ENCODE measurements around the gene ZBTB20. TPM values are rescaled to one million over a fixed set of nuclear protein-coding genes. Genes with fewer than 3 reads are reported as not detected.

The ZBTB20 gene
- total RNA-seq, 1 donor from 2014 or later = 28.5 TPM

DNA sequence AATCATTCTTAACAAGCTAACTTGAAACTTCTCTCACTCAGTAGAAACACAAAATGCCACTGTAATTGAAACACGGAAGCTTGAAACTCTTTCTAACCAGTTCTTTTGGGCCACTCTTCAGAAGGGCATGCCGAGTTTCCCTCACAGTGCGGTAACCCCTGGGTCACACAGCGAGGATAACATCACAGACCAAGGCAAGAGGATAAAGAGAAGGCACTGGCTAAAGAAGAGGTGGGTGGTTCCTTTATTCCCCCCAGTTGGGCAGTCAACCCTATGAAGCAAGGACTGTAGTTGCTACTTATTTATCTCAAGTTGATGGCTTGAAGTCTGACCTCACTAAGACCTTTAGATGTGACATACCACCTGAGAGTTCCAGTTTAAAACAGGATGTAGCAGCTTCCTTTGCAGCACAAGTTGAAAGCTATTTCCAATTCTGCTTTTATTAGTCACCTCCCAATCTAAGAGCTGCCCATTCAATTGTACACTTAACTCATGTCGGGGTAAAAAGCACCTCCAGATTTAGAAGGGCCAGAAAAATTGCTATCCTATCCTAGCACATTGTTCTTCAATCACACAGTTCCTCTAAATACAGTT, 580.8 kb downstream of the ZBTB20 start:
- DNase-seq (ENCODE audit: extremely low read depth, low read depth, low spot score) = no peak

DNA sequence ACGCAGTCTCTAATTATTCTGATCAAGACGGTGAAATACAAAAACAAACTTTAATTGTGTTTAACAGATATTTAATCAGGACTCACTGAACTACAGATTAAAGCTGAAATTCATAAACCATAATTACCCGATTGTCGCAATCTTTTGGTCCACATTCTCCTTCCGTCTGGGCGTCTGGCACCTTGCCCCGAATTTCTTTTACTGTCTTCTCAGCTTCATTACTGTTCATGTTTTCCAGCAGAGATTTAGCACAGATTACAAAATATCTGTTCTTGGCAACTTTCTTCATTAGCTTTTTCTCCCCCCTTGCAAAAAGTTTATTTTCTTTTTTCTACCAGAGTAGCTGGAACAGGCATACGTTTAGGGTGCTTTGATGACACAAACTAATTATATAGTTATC, 581.9 kb downstream of the ZBTB20 start:
- DNase-seq (ENCODE audit: extremely low read depth, low read depth, low spot score) = no peak

DNA sequence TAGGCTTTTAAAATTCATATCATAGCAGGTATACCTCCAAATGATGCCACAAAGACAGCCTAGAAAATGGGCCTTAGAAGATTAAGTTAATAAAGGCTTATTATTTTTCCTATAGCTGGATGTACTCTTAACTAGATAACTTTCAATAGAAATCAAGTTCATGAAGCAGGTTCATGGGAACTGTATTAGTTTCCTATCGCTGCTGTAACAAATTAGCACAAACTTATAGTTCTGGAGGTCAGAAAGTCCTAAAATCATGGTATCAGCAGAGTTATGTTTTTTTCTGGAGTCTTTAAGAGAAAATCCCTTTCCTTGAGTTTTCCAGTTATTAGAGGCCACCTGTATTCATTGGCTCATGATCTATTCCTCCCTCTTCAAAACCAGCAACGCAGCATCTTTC, 583.4 kb downstream of the ZBTB20 start:
- no peak for DNase-seq (ENCODE audit: extremely low read depth, low read depth, low spot score)

DNA sequence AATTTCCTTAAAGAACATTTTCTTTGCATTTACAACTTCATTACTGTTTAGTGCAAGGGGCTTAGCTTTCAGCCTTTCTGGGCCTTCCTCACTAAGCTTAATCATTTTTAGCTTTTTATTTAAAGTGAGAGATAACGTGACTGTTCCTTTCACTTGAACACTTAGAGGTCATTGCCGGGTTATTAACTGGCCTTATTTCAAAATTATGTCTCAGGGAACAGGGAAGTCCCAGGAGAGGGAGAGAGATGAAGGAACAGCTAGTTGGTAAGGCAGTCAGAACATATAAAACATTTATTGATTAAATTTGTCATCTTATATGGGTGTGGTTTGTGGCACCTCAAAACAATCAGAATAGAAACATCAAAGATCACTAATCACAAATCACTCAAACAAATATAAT, 584.5 kb downstream of the ZBTB20 start:
- no peak for DNase-seq (ENCODE audit: extremely low read depth, low read depth, low spot score)

GRCh38 chr3:114558271-114558670, 588.8 kb downstream of the ZBTB20 start:
- no peak for DNase-seq (ENCODE audit: extremely low read depth, low read depth, low spot score)

DNA sequence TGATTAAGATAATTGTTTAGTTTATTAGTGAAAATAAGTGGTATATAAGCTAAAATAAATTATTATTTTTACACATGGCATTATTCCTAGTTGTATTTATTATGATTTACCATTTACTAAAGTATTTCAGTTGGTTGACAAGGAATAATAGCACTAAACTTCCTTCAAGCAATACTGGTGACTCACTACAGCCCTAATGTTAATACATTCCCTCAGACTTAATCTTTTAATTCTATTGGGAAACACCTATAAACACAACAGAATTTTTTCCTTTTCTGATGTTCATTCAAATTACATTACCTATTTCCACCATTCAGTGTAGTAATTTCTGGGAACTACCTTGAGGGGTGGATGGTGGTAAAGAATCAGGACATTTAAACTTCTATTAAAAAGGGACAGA, 589.3 kb downstream of the ZBTB20 start:
- no peak for DNase-seq (ENCODE audit: extremely low read depth, low read depth, low spot score)

- DNase-seq (ENCODE audit: extremely low read depth, low read depth, low spot score) = no peak
Observed at GRCh38 chr3:114556657-114557213, 590.4 kb downstream of the ZBTB20 start.

DNA sequence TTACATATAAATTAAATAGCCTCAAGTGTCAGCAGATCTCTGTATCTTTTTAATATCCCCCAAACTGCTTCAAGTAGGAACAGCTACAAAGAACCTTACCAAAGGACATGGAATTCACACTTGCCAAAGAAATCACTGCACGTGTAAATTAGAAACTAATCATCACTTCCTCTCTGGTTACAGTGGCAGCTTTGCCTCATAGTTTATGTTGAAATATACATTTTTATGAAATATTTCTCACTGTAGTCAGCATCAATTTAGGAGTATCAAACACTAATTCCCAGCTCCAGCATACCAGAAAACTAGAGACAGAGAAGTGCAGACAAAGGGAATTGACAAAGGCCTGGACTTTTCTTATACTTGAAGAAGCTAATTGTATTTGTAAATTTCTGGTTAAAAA, 592.4 kb downstream of the ZBTB20 start:
- DNase-seq (ENCODE audit: extremely low read depth, low read depth, low spot score) = no peak

DNA sequence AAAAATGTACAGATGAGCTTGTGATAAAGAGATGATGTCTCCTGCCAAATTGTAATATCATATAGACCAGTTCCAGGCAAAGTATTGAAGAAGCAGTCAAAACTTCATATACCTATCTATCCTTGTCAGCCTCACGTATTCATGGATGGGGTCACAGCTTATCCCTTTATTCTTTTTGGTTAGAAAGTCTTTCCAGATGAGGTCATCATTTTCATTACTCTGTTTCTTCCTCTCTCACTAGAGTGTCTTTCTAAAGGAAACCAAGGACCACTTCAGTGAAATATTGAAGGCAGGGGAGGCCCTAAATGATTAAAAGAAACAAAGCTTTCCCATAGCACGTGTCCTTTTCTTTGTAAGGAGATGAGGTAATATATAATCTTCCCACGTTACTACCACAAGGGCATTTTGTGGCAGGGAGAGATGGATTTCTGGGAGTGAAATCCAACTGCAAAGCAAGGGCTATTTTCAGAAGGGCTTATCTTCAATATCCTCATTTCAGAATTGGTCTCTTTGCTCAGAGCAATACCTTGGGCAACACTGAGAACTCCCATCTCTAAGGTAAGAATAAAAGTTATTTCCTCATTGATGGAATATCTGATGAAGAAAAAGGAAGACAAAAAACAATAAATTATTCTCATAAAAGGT, 593.0 kb downstream of the ZBTB20 start:
- no peak for DNase-seq (ENCODE audit: extremely low read depth, low read depth, low spot score)

DNA sequence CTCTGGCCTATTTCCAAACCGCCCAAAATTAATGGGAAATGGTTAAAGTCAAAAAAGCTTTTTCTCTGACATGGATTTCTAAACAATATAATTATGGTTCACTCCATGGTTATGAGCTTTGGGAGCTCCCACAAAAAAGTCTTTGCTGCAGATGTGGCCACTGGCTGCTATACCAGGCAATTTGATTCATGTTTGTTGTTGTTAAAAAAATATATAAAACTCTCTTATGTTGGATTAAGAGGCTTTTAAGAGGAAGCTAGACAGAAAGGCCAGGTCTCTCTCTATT, 594.6 kb downstream of the ZBTB20 start:
- DNase-seq (ENCODE audit: extremely low read depth, low read depth, low spot score) = no peak

GRCh38 chr3:114551770-114552526, 595.1 kb downstream of the ZBTB20 start:
- no peak for DNase-seq (ENCODE audit: extremely low read depth, low read depth, low spot score)

GRCh38 chr3:114550165-114550564, 596.9 kb downstream of the ZBTB20 start:
- no peak for DNase-seq (ENCODE audit: extremely low read depth, low read depth, low spot score)

DNA sequence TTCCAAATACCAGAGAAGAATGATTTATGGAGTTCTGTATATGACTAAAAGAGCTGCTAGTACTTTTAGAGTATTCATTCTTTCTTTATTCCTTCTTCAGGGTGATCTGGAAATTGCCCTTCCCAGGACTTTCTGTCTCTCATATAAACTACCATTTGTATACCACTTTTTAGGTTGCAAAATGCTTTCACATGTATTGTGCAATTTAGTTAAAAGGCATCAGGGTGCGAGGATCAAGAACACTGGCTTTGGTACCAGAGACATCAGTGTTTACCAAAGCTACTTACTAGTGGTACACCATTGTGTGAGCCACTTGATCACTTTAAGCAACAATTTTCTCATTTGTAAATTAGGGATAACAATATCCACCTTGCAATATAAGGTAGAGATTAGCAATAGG, 601.9 kb downstream of the ZBTB20 start:
- DNase-seq (ENCODE audit: extremely low read depth, low read depth, low spot score) = no peak

DNA sequence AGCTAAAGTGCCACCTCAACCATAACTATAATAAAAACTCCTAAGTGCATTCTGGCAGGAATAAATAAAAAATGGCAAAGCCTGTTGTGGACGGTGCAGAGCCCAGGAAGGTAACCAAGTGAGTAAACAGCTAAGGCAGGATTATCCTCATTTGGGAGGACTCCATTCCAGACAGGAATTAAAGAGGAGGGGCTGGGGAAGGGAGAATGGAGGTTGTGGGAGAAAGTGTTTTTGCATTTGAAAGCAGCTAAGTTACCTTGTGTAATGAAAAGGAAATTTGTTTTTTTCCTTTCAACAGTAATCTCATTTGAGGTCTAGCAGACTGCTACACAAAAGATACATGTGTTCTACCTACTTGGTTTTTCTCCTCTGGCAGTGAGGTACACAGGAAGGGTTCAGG, 604.7 kb downstream of the ZBTB20 start:
- DNase-seq (ENCODE audit: extremely low read depth, low read depth, low spot score) = no peak

DNA sequence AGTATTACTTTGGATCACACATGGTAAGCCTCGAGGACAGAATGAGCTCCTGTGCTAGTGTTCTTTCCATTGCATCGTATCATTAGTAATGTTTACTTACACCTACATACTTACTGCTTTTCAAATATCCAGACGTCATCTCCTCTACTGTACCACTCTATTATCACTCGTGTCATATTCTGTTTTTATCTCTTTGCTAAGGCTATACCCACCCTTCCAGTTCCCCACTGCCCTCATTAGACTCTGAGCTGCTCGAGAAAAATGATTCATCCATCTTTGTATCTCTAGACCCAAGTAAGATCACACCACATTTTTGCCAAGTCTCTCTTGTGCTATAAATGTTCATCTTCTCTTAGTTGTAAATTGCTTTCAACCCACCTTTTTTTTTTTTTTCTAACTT, 607.6 kb downstream of the ZBTB20 start:
- no peak for DNase-seq (ENCODE audit: extremely low read depth, low read depth, low spot score)

- DNase-seq (ENCODE audit: extremely low read depth, low read depth, low spot score) = no peak
Observed at GRCh38 chr3:114538211-114538610, 608.9 kb downstream of the ZBTB20 start.

GRCh38 chr3:114528517-114528916, 618.6 kb downstream of the ZBTB20 start:
- DNase-seq (ENCODE audit: extremely low read depth, low read depth, low spot score) = no peak

- DNase-seq (ENCODE audit: extremely low read depth, low read depth, low spot score) = no peak
Observed at GRCh38 chr3:114527036-114527644, 619.9 kb downstream of the ZBTB20 start.

- DNase-seq (ENCODE audit: extremely low read depth, low read depth, low spot score) = no peak
Observed at GRCh38 chr3:114525278-114525677, 621.8 kb downstream of the ZBTB20 start.

GRCh38 chr3:114519415-114519814, 627.7 kb downstream of the ZBTB20 start:
- DNase-seq (ENCODE audit: extremely low read depth, low read depth, low spot score) = no peak

DNA sequence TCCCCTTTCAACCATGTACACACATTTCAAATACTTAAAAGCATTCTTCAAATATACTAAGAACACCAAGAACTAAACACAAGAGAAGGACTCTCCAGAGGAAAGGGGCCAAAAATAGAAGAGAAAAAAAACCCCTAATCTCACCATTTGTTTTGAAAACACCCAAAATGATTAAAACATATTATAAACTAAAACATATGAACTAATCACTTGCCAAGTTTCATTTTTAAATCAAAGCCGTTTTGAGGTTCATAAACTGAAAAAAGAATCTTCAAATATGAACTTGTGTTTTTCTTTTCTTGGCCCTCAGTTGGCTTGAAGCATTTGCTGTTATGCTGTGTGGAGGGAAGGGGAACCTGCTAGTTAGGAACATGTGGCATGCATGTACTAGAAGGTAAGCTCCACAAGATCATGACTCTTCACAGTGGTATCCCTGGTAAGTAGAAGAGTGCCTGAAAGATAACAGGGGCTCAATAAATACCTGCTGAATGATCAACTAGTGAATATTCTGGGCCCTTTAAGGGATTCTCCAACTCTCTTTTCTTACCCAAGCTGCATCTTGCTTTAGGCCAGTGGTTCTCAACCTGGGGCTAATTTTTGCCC, 628.8 kb downstream of the ZBTB20 start:
- DNase-seq (ENCODE audit: extremely low read depth, low read depth, low spot score) = no peak

Measured in glomerular endothelial cell (primary cell).